T-cell (primary cell): Measurements from ENCODE around the gene HSD17B2. TPM values are rescaled to one million over a fixed set of nuclear protein-coding genes. Genes with fewer than 3 reads are reported as not detected.

Experiments used
- ATAC-seq, 4 experiments: fragments of 200-7000 bp in 3 of 4; fragments of 150-1000 bp in 1 of 4; cut with Tn5 transposase; replicated peaks in 1 of 4; 1 replicate in 3 of 4; 2 replicates in 1 of 4; pipeline ENCODE4 v1.10.0; 2021; ENCODE audit warnings: moderate library complexity in 3 of 4, mild to moderate bottlenecking in 2 of 4, moderate number of reproducible peaks in 1 of 4
- CTCF ChIA-PET, 2 donors: fragments of 300-600 bp; sonication (Branson Sonifier 250); formaldehyde crosslinking; loops; one replicate each; lab custom pipeline; 2022; ENCODE audit warnings: antibody characterized with exemption in 2 of 2; lab: Charles Lee
- POLR2A ChIA-PET, 2 donors: fragments of 300-600 bp; sonication (Branson Sonifier 250); formaldehyde crosslinking; loops; one replicate each; lab custom pipeline; 2022; ENCODE audit warnings: antibody characterized with exemption in 2 of 2; lab: Charles Lee
- DNase-seq, 35 experiments: peaks; one replicate each; pipeline versions ENCODE4 v3.0.0 to v3.0.0-alpha.2; 2013 to 2023
- H3K27ac ChIP-seq: one replicate; pipeline ENCODE4 v1.5.1; 2013; ENCODE audit warnings: low read length
- H3K27me3 ChIP-seq, 2 experiments: replicated peaks in 1 of 2; 1 replicate in 1 of 2; 2 replicates in 1 of 2; pipeline versions ENCODE4 v1.6.1 to v1.7.0; 2013; ENCODE audit warnings: low read length in 1 of 2, mixed read lengths in 1 of 2; ENCODE audit not compliant: control insufficient read depth in 2 of 2, insufficient read depth in 2 of 2; ENCODE audit errors: extremely low read depth in 1 of 2
- H3K36me3 ChIP-seq, 2 donors: 1 replicate in 1 of 2; 2 replicates in 1 of 2; pipeline versions ENCODE4 v1.6.1 to v1.7.0; 2013; ENCODE audit warnings: low read length in 1 of 2; ENCODE audit not compliant: control insufficient read depth in 2 of 2, insufficient read depth in 1 of 2; ENCODE audit errors: extremely low read depth in 1 of 2
- H3K4me1 ChIP-seq, 2 experiments: 1 replicate in 1 of 2; 2 replicates in 1 of 2; pipeline versions ENCODE4 v1.6.1 to v1.7.0; 2013; ENCODE audit warnings: low read length in 2 of 2, mixed read lengths in 1 of 2; ENCODE audit not compliant: insufficient read depth in 2 of 2, control insufficient read depth in 1 of 2; ENCODE audit errors: extremely low read depth in 1 of 2
- H3K4me3 ChIP-seq, 2 donors: 1 replicate in 1 of 2; 2 replicates in 1 of 2; pipeline versions ENCODE4 v1.5.1 to v1.7.0; 2013; ENCODE audit warnings: mild to moderate bottlenecking in 2 of 2, low read length in 1 of 2, moderate library complexity in 1 of 2; ENCODE audit not compliant: control insufficient read depth in 1 of 2; ENCODE audit errors: extremely low read depth in 1 of 2
- H3K9me3 ChIP-seq: 2 replicates; pipeline ENCODE4 v1.7.0; 2013
- H3K27ac Mint-ChIP-seq, 2 donors: one replicate each; pipeline ENCODE4 v1.8.0; 2020 to 2021; ENCODE audit warnings: mild to moderate bottlenecking in 2 of 2, mixed read lengths in 2 of 2
- H3K27me3 Mint-ChIP-seq, 2 donors: one replicate each; pipeline ENCODE4 v1.8.0; 2021 to 2022; ENCODE audit warnings: mixed read lengths in 2 of 2
- H3K36me3 Mint-ChIP-seq: one replicate; pipeline ENCODE4 v1.8.0; 2021; ENCODE audit warnings: mixed read lengths
- H3K4me1 Mint-ChIP-seq, 3 donors: one replicate each; pipeline ENCODE4 v1.8.0; 2020 to 2022; ENCODE audit warnings: mixed read lengths in 3 of 3, mild to moderate bottlenecking in 1 of 3
- H3K4me3 Mint-ChIP-seq, 3 donors: one replicate each; pipeline ENCODE4 v1.8.0; 2020 to 2022; ENCODE audit warnings: mild to moderate bottlenecking in 3 of 3, mixed read lengths in 3 of 3, moderate library complexity in 3 of 3
- H3K9me3 Mint-ChIP-seq, 3 donors: one replicate each; pipeline ENCODE4 v1.8.0; 2020 to 2022; ENCODE audit warnings: mixed read lengths in 3 of 3
- WGBS: methylation state at CpG from one replicate; pipeline ENCODE4 v1.1.5; 2013; ENCODE audit warnings: missing lambda C conversion rate; ENCODE audit not compliant: insufficient coverage; 5-methylcytosine and 5-hydroxymethylcytosine counted together
- total RNA-seq, 35 experiments: library from RNA in 6 of 35; stranded (reverse) in 6 of 35; fragments of 120-200 nt in 1 of 35; gene quantifications; one replicate each; pipeline versions ENCODE4 v1.2.1 to v1.2.4 and lab custom pipeline; 2013 to 2026

HSD17B2 gene
- total RNA-seq, 5 donors from 2014 or later (not counting 1 experiment from before 2014, with no cell fraction given), result not detected

- no peaks in the 10 kb centered on the region for H3K36me3 ChIP-seq
- 40% methylated on average over 1 of the region's 4 CpGs for WGBS
- ChIA-PET POLR2A (no interaction called here), CTCF (no interaction called here)
- no peaks in the 10 kb centered on the region for H3K4me1 Mint-ChIP-seq
- H3K27ac Mint-ChIP-seq, result no peak overlapping the region
- no peaks in the 10 kb centered on the region for H3K4me1 ChIP-seq
- H3K4me3 ChIP-seq, result no peak overlapping the region
- H3K27me3 ChIP-seq, result peaks cover 0 to 9% of the 10 kb centered on the region in 2 experiments
- no peak overlapping the region for H3K27ac ChIP-seq
- no peaks in the 10 kb centered on the region for H3K9me3 Mint-ChIP-seq
- no peak for ATAC-seq
- H3K36me3 Mint-ChIP-seq, result no peaks in the 10 kb centered on the region
- no peak for DNase-seq
- no peaks in the 10 kb centered on the region for H3K9me3 ChIP-seq
- H3K27me3 Mint-ChIP-seq, result peaks cover 18 to 22% of the 10 kb centered on the region in 2 donors
- H3K4me3 Mint-ChIP-seq, result no peak overlapping the region
Observed at GRCh38 chr16:82037251-82037650, 2.2 kb downstream of the HSD17B2 start.

- Mint-ChIP-seq H3K27me3 (peaks cover 18 to 22% of the 10 kb centered on the region in 2 donors), H3K4me1 (no peaks in the 10 kb centered on the region), H3K36me3 (no peaks in the 10 kb centered on the region), H3K27ac (no peak overlapping the region), H3K9me3 (no peaks in the 10 kb centered on the region), H3K4me3 (no peak overlapping the region)
- 33% methylated on average over 1 of the region's 2 CpGs for WGBS
- H3K4me1 ChIP-seq, result no peaks in the 10 kb centered on the region
- no peak for DNase-seq
- no peak overlapping the region for H3K27ac ChIP-seq
- ChIA-PET CTCF (no interaction called here), POLR2A (no interaction called here)
- no peaks in the 10 kb centered on the region for H3K9me3 ChIP-seq
- no peak overlapping the region for H3K4me3 ChIP-seq
- no peaks in the 10 kb centered on the region for H3K36me3 ChIP-seq
- ATAC-seq, result no peak
- H3K27me3 ChIP-seq, result peaks cover 0 to 9% of the 10 kb centered on the region in 2 experiments
Observed at GRCh38 chr16:82037666-82038065, 2.6 kb downstream of the HSD17B2 start.

- H3K4me3 Mint-ChIP-seq, result no peak overlapping the region
- no peaks in the 10 kb centered on the region for H3K9me3 ChIP-seq
- no peak overlapping the region for H3K4me3 ChIP-seq
- POLR2A ChIA-PET, result no interaction called here
- H3K36me3 ChIP-seq, result no peaks in the 10 kb centered on the region
- H3K27ac ChIP-seq, result no peak overlapping the region
- no peaks in the 10 kb centered on the region for H3K9me3 Mint-ChIP-seq
- no peaks in the 10 kb centered on the region for H3K4me1 ChIP-seq
- H3K36me3 Mint-ChIP-seq, result no peaks in the 10 kb centered on the region
- no peak overlapping the region for H3K27ac Mint-ChIP-seq
- no peak for ATAC-seq
- DNase-seq, result no peak
- no peaks in the 10 kb centered on the region for H3K4me1 Mint-ChIP-seq
- CTCF ChIA-PET, result no interaction called here
- no CpG with 5 or more reads among the region's 3 CpGs for WGBS
- peaks cover 5 to 10% of the 10 kb centered on the region in 2 donors for H3K27me3 Mint-ChIP-seq
- peaks cover 0 to 4% of the 10 kb centered on the region in 2 experiments for H3K27me3 ChIP-seq
Observed at GRCh38 chr16:82040296-82040695, 5.2 kb downstream of the HSD17B2 start.

GRCh38 chr16:82041542-82041941 is 6.5 kb downstream of the HSD17B2 start:
- no peak overlapping the region for H3K4me3 Mint-ChIP-seq
- no peaks in the 10 kb centered on the region for H3K9me3 Mint-ChIP-seq
- 82% methylated on average over 4 of the region's 4 CpGs for WGBS
- no peak overlapping the region for H3K27ac Mint-ChIP-seq
- Histone ChIP-seq H3K27me3 (peaks cover 0 to 5% of the 10 kb centered on the region in 2 experiments), H3K9me3 (no peaks in the 10 kb centered on the region), H3K4me1 (no peaks in the 10 kb centered on the region), H3K27ac (no peak overlapping the region), H3K4me3 (no peak overlapping the region), H3K36me3 (no peaks in the 10 kb centered on the region)
- ChIA-PET CTCF (interaction anchor here in 1 of 2 donors (0.7 kb wide), 1 partner anchor 643 kb away, joined by 3 read pairs; no protein-coding TSS in a partner anchor), POLR2A (no interaction called here)
- no peak for DNase-seq
- peaks cover 7 to 10% of the 10 kb centered on the region in 2 donors for H3K27me3 Mint-ChIP-seq
- H3K4me1 Mint-ChIP-seq, result no peaks in the 10 kb centered on the region
- H3K36me3 Mint-ChIP-seq, result no peaks in the 10 kb centered on the region
- ATAC-seq, result no peak

- Histone ChIP-seq H3K4me1 (no peaks in the 10 kb centered on the region), H3K9me3 (no peaks in the 10 kb centered on the region), H3K36me3 (no peaks in the 10 kb centered on the region), H3K27ac (no peak overlapping the region), H3K27me3 (peaks cover 0 to 5% of the 10 kb centered on the region in 2 experiments), H3K4me3 (no peak overlapping the region)
- H3K27ac Mint-ChIP-seq, result no peak overlapping the region
- ChIA-PET POLR2A (no interaction called here), CTCF (no interaction called here)
- no peaks in the 10 kb centered on the region for H3K4me1 Mint-ChIP-seq
- peaks cover 6 to 11% of the 10 kb centered on the region in 2 donors for H3K27me3 Mint-ChIP-seq
- ATAC-seq (no peak), DNase-seq (no peak)
- WGBS, result 91% methylated on average over 7 of the region's 8 CpGs
- H3K9me3 Mint-ChIP-seq, result no peaks in the 10 kb centered on the region
- H3K4me3 Mint-ChIP-seq, result no peak overlapping the region
- H3K36me3 Mint-ChIP-seq, result no peaks in the 10 kb centered on the region
Observed at GRCh38 chr16:82042144-82042543, 7.1 kb downstream of the HSD17B2 start.

GRCh38 chr16:82042846-82043245 is 7.8 kb downstream of the HSD17B2 start:
- CTCF ChIA-PET, result no interaction called here
- H3K36me3 ChIP-seq, result no peaks in the 10 kb centered on the region
- no peak overlapping the region for H3K4me3 ChIP-seq
- no peaks in the 10 kb centered on the region for H3K9me3 ChIP-seq
- ATAC-seq (no peak), DNase-seq (no peak)
- peaks cover 0 to 7% of the 10 kb centered on the region in 2 experiments for H3K27me3 ChIP-seq
- H3K27me3 Mint-ChIP-seq, result peaks cover 5 to 9% of the 10 kb centered on the region in 2 donors
- H3K27ac ChIP-seq, result no peak overlapping the region
- H3K27ac Mint-ChIP-seq, result no peak overlapping the region
- no peaks in the 10 kb centered on the region for H3K4me1 ChIP-seq
- H3K9me3 Mint-ChIP-seq, result no peaks in the 10 kb centered on the region
- no peaks in the 10 kb centered on the region for H3K4me1 Mint-ChIP-seq
- H3K36me3 Mint-ChIP-seq, result no peaks in the 10 kb centered on the region
- H3K4me3 Mint-ChIP-seq, result no peak overlapping the region
- POLR2A ChIA-PET, result no interaction called here
- WGBS, result 91% methylated on average over 1 of the region's 2 CpGs
